VCaP (cell line): ENCODE measurements around the gene GPR15.
"Not testable (repeated sequence)": the region's sequence is repeated elsewhere in the genome, so short reads cannot be mapped to it uniquely, and the experiment has no call there.

Experiments
- H3K27ac ChIP-seq: fragments of 450-650 bp; 2 replicates; pipeline ENCODE4 v1.5.1; 2017
- TF ChIP-seq, protein P1 (sequence below): fragments of 450-650 bp; conservative IDR thresholded peaks from 2 replicates; pipeline ENCODE4 v1.5.1; 2017; ENCODE audit warnings: mild to moderate bottlenecking, moderate library complexity

GPR15 gene

DNA sequence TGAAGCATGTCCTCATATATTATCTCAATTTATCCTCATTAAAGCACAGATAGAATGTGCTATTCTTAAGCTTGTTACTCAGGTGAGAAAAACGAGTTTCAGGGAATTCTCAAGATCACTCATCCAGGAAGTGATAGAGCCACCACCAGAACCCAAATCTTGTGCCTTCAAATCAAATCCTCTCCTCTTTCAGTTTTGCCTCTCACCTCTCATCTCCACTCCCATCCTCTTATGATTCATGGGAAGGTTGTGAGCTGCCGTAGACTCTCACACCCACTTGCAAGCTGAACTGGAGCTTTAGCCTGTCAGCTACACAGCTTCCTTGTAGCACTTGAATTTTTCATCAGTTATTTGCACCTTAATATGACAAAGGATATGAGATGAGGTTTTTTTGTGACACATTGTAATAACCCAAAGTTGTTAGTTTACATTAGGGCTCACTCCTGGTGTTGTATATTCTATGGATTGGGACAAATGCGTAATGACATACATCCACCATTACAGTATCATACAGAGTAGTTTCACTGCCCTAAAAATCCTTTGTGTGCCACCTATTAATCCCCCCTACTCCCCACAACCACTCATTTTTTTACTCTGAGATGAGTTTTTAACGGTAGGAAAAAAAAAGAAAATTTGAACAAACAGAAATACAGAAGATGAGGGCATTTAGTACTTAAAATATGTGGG, 25.7 kb downstream of the GPR15 start:
- TF ChIP-seq, protein P1, sequence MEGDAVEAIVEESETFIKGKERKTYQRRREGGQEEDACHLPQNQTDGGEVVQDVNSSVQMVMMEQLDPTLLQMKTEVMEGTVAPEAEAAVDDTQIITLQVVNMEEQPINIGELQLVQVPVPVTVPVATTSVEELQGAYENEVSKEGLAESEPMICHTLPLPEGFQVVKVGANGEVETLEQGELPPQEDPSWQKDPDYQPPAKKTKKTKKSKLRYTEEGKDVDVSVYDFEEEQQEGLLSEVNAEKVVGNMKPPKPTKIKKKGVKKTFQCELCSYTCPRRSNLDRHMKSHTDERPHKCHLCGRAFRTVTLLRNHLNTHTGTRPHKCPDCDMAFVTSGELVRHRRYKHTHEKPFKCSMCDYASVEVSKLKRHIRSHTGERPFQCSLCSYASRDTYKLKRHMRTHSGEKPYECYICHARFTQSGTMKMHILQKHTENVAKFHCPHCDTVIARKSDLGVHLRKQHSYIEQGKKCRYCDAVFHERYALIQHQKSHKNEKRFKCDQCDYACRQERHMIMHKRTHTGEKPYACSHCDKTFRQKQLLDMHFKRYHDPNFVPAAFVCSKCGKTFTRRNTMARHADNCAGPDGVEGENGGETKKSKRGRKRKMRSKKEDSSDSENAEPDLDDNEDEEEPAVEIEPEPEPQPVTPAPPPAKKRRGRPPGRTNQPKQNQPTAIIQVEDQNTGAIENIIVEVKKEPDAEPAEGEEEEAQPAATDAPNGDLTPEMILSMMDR = no peak
- H3K27ac ChIP-seq = no peak overlapping the region

DNA sequence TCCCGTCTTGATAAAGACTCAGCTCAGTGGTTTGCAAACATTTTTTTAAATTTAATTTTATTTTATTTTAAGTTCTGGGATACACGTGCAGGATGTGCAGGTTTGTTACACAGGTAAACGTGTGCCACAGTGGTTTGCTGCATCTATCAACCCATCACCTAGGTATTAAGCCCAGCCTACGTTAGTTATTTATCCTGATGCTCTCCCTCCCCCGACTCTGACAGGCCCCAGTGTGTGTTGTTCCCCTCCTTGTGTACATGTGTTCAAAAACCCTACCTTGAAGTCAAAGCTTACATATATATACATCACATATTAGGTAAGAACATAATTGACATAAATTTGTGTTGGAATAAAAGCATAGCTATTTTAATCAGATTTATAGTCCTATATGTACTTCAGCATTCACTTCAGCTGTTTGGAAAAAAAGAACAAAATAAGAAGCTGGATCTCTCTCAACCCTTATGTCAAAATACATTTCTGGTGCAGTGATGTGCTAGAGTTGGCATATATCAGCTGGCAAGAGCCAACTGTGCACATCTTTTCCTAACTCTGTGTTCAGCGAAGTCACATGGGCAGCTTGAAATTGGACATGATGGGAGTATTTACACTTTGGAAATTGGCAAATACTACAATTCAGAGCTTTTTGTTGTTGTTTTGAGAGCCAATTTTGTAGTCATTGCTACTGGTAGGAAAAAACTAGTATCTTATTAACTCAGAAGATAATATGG, 26.5 kb downstream of the GPR15 start:
- TF ChIP-seq, protein P1 = no peak
- no peak overlapping the region for H3K27ac ChIP-seq

DNA sequence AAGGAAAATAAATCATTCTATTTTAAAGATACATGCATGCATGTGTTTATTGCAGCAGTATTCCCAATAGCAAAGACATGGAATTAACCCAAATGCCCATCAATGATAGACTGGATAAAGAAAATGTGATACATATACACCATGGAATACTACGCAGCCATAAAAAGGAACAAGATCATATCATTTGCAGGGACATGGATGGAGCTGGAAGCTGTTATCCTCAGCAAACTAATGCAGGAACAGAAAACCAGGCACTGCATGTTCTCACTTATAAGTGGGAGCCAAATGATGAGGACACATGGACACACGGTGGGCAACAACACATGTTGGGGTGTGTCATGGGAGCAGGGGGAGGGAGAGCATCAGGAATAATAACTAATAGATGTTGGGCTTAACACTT, 28.0 kb downstream of the GPR15 start:
- H3K27ac ChIP-seq = not testable (repeated sequence)

DNA sequence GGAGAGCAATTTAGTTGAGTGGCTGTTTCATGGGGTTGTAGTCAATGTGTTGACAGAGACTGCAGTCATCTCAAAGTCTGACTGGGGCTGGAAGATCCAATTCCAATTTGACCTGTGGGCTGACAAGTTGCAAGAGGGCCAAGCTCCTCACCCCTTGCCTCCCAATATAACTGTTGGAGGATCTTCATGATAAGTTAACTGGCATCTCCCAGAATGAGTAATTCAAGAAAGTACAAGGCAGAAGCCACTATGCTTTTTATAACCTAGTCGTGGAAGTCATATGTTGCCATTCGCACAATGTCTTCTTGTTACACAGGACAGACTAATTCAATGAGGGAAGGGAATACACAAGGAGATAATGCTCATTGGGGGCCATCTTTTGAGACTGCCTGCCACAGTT, 29.1 kb downstream of the GPR15 start:
- H3K27ac ChIP-seq = no peak overlapping the region
- TF ChIP-seq, protein P1 = no peak

DNA sequence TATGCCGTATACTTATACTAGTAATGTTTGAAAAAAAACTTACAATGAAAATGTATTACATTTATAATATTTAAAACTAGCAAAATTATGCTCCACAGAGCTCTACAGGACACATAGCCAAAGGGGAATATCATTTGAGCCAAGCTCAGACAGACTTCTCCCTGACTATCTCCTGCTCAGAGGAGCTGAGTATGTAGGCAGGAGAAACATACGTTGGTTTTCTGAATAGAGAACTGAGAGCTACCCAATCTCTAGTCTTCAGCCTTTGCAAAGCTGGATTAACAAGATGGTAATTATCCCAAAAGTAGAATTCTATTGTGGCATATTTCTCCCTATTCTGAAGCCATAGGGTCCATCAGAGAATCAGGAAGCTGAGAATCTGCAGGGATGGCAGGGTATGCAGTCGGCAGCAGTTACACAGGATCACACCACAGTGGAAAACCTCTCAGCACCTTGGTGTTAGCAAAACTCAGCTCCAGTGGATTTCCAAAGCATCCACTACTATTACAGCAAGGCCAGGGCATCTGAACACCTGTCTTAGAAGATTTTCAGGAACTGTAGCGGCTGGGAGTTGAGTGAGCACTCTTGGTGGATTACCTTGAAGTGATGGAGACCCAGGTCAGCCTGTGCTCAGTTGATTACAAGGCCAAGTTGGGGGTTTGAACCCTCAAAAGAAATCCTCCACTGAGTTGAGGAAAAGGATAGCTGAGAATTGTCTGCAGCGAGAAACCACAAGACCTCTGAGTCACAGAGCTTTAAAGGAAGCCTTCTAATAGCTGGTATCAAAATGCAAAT, 30.1 kb downstream of the GPR15 start:
- TF ChIP-seq, protein P1 = no peak
- H3K27ac ChIP-seq = no peak overlapping the region

DNA sequence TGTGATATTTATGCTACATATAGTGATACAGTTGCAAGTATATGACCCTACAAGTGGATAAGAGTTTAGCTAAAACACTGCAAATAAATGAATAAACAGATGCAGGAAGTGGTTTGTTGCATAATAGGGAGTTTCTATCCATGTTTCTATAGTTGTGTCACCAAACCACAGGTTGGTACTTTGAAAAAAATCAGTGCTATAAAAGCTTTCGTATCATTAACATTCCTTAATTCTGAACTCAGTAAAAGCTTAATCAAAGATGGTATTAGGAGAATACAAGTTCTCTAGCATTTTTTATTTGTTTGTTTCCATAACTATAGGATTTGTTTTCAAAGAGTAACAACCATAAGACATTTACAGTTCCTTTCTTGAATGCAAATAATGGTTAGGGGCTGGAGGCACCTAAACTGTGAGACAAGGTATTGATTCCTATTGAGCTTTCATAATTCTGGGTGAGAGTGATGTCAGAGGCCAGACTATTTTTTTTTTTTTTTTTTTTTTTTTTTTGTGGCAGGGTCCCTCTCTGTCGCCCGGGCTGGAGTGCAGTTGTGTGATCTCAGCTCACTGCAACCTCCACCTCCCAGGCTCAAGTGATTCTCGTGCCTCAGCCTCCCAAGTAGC, 32.0 kb downstream of the GPR15 start:
- no peak overlapping the region for H3K27ac ChIP-seq
- TF ChIP-seq, protein P1 = no peak

DNA sequence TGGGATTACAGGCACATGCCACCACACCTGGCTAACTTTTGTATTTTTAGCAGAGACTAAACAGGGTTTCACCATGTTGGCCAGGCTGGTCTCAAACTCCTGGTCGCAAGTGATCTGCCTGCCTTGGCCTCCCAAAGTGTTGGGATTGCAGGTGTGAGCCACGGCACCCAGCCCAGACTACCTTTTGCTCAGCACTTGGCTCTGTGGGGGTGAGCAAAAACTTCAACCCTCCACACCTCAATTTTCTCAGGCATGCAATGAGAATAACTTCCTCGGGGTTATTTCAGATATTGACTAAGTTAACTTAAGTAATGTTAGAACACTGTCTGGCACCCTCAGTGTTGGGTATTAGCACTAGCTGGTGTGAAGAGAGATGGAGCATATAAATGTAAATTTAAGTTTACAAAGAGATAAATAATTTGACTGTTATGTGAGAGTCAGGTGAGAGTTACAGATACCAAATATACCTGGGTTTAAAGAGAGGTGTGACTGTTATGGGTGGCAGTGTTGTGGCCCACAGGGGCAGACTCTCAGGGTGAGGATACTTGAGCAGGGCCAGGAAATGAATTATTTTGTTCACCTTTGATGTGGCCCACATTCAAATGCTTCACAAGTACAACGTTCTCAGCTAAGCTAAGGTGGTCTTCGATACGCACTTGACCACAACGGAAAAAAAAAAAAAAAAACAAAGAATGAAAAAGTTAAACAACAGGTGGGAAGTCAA, 32.7 kb downstream of the GPR15 start:
- TF ChIP-seq, protein P1 = no peak
- no peak overlapping the region for H3K27ac ChIP-seq
